Activated CD4-positive, alpha-beta T cell treated with anti-CD3 and anti-CD28 coated beads for 4 hours (primary cell): Measurements from ENCODE around the gene LIF.
A peak's percentile ranks its signal among the peaks of the same experiment; 100 is the strongest.

ENCODE experiments used
- DNase-seq, 2 donors: peaks; one replicate each; pipeline ENCODE4 v3.0.0-alpha.2; 2020

Gene LIF

GRCh38 chr22:30262917-30263741 lies 16.6 kb upstream of the LIF start:
- DNase-seq: peak; percentile 76 to 84

DNA sequence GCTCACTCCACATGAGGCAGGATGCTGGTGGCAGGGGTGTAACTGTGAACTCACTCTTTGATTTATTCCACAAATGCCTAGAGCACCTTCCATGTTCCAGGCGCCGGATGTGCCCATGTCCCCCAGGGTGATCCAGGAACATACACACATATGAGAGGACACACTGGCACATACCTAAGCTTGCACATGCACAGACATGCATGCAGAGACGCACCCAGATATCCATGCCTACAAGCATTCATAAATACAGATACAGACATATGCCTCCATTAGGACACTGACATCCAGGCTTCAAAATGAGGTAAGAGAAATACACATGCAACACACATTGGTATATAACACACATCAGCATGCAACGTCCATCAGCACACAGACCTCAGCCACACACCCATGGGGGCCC lies 15.6 kb upstream of the LIF start:
- DNase-seq: no peak

DNA sequence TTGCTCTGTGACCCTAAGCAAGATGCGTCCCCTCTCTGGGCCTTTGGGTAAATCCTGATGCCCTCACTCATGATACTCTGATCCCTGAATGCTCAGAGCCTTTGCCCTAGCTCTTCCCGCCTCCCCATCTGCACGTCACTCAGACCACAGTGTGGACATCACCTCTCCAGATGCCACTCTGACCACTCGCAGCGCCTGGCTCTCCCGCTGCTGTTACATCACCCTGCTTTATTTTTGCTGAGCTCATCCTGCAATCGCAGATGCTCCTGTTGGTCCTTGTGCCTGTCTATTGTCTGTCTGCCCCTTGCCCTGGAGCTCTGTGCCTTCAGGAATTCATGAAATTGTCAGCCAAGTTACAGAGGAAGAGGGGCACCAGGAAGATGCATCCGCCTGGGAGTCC lies 14.6 kb upstream of the LIF start:
- DNase-seq: no peak

DNA sequence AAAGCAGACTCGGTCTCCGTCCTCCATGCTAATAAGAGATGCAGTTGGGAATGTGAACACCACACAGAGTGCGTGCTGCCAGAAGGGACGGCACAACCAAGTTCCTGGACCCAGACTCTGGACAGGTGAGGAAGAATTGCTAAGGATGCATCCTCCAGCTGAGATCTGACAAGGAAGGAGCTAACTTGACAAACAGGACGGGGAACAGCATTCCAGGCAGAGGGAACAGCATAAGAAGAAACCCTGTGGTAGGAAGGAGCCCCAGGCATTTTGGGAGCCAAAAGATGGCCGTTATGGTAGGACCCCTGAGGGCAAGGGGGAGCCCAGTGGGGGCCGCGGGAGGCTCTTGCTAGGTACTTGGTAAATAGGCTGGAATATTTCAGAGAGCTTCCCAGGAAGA lies 14.1 kb upstream of the LIF start:
- DNase-seq: no peak

DNA sequence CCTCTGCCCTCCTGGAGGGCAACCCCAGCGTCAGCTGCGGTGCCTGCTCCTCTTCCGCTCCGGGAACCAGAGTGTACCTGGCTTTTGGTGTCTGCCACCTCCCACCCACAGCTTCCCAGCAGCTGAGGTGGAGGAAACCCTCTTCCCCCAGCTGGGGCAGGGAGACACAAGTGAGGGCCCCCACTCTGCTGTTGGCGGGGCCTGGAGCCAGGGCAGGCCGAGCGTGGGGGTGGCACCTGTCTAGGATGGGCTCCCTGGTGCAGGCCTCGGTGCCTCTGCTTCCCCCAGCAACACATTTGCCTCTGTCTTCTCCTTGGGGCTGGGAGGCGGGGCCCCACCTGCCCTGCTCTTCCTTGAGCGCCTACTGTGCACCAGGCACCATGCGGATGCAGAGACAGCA lies 13.7 kb upstream of the LIF start:
- no peak for DNase-seq

DNA sequence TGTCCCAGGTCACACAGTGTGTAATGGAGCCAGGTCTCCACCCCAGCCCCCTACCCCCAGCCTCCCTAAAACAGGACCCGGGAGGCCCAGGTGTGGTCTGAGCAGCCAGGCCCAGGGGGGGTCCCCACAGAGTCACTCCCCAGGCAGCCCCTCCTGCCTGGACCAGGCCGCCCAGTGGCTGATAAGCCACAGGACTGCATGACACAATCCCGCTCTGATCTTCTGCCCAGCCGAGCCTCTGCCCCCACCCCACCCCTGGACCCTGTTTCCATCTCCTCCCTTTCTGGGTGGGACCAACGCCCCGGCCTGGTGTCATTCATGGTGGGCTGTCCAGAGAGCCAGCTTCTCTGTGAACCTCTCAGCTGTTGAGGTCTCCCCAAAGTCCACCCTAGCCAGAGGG lies 7.8 kb upstream of the LIF start:
- no peak for DNase-seq

GRCh38 chr22:30253205-30253852 lies 6.8 kb upstream of the LIF start:
- no peak for DNase-seq

GRCh38 chr22:30252411-30253204 lies 6.0 kb upstream of the LIF start:
- no peak for DNase-seq

- no peak for DNase-seq
Observed at GRCh38 chr22:30251711-30252110, 5.2 kb upstream of the LIF start.

GRCh38 chr22:30250661-30251267 lies 4.2 kb upstream of the LIF start:
- no peak for DNase-seq

- DNase-seq: no peak
Observed at GRCh38 chr22:30250039-30250565, 3.5 kb upstream of the LIF start.

DNA sequence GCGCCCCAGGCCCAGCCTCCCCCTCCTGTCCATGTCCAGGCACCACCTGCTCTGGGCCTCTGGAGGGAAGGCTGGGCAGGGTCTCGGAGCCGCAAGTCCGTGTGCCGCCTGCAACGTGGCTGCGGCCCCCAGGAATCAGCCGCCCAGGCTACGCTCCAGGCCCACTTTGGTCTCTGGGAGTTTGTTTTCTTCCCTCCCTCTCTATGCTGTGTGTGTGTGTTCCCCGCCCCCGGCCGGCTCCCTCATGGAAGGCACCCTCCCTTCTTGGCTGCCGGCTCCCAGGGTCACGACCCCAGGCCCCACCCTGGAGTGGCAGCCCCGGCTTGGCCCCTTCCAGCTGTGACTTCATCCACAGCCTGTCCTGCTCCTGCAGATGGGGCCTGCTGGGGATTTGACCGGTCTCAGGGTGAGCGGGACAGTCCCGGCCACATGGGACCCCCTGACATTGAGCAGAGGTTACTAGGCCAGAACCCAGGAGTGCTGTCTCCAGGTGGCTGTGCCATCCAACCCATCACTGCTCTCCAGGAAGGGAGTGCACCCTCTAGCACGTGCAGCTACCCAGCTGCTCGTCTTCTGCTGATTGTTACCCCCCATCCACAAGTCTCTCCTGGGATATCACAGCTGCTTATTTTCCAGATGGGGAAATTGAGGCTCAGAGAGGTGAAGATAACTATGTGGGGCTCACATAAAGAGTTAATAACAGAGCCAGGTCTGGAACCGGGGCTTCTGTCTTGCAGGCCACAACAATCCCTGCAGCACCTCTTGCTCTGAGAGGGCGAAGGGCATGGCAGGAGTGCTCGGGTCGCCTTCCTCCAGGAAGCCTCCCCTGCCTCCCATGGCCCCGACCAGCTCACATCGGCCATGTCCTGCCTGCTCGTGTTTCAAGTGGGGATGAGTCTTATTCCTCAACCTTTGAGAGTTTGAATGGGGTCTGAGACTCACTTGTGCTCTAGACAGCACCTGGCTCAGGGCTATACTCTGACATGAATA lies 2.8 kb upstream of the LIF start:
- DNase-seq: no peak

GRCh38 chr22:30248484-30248883 lies 1.9 kb upstream of the LIF start:
- DNase-seq: no peak

DNA sequence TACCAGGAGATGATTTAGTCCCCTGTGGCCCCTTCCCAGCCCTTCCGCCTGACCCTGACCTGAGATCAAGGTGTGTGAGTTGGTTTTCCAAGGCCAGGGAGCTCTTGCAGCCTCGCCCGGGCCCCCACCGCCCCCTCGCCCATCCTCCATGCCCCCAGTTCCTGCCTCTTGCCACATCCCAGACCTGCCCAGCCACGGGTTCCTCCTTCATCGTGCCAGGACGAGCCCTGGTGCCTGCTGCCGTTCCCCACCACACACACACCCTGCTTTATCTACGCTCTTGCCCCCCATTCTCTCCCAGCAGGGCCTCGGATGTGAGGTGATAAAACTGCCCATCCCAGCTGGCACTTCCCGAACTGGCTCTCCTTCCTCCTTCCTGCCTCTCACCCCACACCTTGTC lies 1.4 kb upstream of the LIF start:
- DNase-seq: no peak

GRCh38 chr22:30247561-30247960 lies 1.0 kb upstream of the LIF start:
- DNase-seq: no peak

GRCh38 chr22:30246814-30247376 lies 336 bp upstream of the LIF start:
- peak in 1 of 2 donors; percentile 23 for DNase-seq

DNA sequence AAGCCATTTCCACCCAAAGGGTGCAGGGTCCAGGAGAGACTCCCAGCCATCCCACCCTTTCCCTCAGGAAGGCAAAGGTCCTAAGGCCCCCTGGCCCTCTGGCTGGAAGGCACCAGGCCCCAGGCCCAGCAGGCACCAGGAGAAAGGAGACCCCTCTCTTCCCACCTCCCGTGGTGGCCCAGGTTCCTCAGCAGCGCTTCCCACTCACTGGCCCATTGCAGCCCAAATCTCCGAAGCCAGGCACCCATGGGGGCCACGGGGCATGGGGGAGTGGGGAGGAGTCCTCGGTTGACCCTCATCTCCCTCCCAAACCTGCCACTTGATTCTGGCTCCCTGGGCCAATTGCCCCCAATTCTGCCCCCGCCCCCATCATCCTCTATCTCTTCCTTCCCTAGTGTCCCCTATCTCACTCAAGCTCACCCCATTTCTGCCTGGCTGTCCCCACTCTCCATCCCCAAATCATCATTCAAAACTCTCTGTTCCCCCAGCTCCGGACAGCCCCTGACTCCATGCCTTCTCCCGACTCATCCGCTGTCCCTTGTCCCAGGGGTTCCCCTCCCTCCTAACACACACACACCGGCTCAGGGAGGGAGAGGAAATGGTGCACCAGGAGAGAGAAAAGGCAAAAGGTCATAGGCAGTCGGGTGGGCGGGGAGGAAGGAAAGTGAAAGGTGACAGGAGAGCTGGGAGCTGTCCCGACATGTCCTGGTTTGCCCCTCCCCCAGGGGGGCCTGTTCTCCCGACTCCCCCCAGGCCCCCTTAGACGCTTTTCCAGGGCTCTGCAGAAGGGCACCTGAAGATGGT lies 1.2 kb downstream of the LIF start:
- peak; percentile 22 to 43 for DNase-seq

- no peak for DNase-seq
Observed at GRCh38 chr22:30244641-30245040, 1.9 kb downstream of the LIF start.

DNA sequence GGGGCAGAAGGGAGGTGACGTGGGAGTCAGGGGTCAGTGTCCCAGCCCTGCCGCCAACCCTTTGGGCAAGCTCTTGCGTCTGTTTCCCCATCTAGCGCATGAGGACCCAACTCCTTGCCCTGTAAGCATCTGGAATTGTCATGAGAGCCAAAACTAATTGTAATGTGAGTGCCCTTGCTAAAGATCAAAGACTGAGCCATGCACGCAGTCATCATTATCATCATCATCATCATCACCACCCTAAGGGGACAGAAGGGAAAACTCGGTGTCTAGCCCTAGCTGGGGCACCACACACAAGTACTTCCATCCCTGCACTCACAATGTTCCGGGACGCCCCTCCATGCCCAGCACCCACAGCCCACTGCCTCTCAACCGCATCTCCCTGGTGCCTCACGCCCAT lies 2.5 kb downstream of the LIF start:
- no peak for DNase-seq

GRCh38 chr22:30243661-30244060 lies 2.9 kb downstream of the LIF start:
- DNase-seq: no peak
